Endothelial cell of umbilical vein (primary cell): ENCODE results near the gene NELFB. TPM values are rescaled to one million over a fixed set of nuclear protein-coding genes. Genes with fewer than 3 reads are reported as not detected.

Experiments used
- BruUV-seq: library from RNA; stranded (reverse); fragments of 400-500 nt; replicated peaks from 2 replicates; lab custom pipeline; 2021; lab: Mats Ljungman, UMichigan
- CTCF ChIA-PET: fragments of 300-600, 350-600 bp; sonication (Branson Sonifier 250); formaldehyde crosslinking; loops from one replicate; lab custom pipeline; 2021; ENCODE audit warnings: antibody characterized with exemption, inconsistent platforms; lab: Charles Lee
- POLR2A ChIA-PET: fragments of 300-600, 350-600 bp; sonication (Branson Sonifier 250); formaldehyde crosslinking; loops from one replicate; lab custom pipeline; 2021; ENCODE audit warnings: antibody characterized with exemption, inconsistent platforms; lab: Charles Lee
- DNase-seq: peaks from one replicate; pipeline ENCODE4 v3.0.0-alpha.2; 2011; ENCODE audit warnings: low read depth, low spot score
- FAIRE-seq: peaks from 2 replicates; lab custom pipeline; 2011; peaks lifted over from hg19 to GRCh38; lab: Jason Lieb, UNC
- H2AFZ ChIP-seq: 2 replicates; pipeline ENCODE4 v1.6.0; 2012; ENCODE audit warnings: low read depth, low read length, control low read depth, inconsistent platforms
- H3K27ac ChIP-seq: 2 replicates; pipeline ENCODE4 v1.5.1; 2011; ENCODE audit warnings: low read depth, mild to moderate bottlenecking, control low read depth, low read length, moderate library complexity; ENCODE audit not compliant: insufficient read depth
- H3K27me3 ChIP-seq, 2 experiments: 2 replicates each; pipeline versions ENCODE4 v1.6.0 to v1.6.1; 2011; ENCODE audit warnings: low read length in 2 of 2, mixed read lengths in 1 of 2; ENCODE audit not compliant: control insufficient read depth in 2 of 2, insufficient read depth in 2 of 2
- H3K36me3 ChIP-seq, 2 experiments: 2 replicates in 1 of 2; 3 replicates in 1 of 2; pipeline ENCODE4 v1.5.1; 2011; ENCODE audit warnings: low read length in 2 of 2, mild to moderate bottlenecking in 1 of 2, moderate library complexity in 1 of 2; ENCODE audit not compliant: control insufficient read depth in 2 of 2, insufficient read depth in 2 of 2; ENCODE audit errors: extremely low read depth in 1 of 2
- H3K4me1 ChIP-seq: 3 replicates; pipeline ENCODE4 v1.5.1; 2011; ENCODE audit warnings: mild to moderate bottlenecking, low read length; ENCODE audit not compliant: control insufficient read depth, insufficient read depth; ENCODE audit errors: extremely low read depth
- H3K4me2 ChIP-seq: 2 replicates; pipeline ENCODE4 v1.6.1; 2011; ENCODE audit warnings: low read length, control low read depth, mixed read lengths; ENCODE audit not compliant: insufficient read depth
- H3K4me3 ChIP-seq, 3 experiments: fragments of 200-600 bp in 1 of 3; sonication (generic), shearing (Covaris generic) in 1 of 3; replicated peaks in 1 of 3; 2 replicates each; pipeline ENCODE4 v1.5.1; 2011 to 2016; ENCODE audit warnings: control low read depth in 3 of 3, low read length in 3 of 3, mild to moderate bottlenecking in 2 of 3, inconsistent platforms in 1 of 3, low read depth in 1 of 3, moderate library complexity in 1 of 3; ENCODE audit not compliant: insufficient read depth in 1 of 3
- H3K79me2 ChIP-seq: 2 replicates; pipeline ENCODE4 v1.6.0; 2012; ENCODE audit warnings: low read length, inconsistent platforms; ENCODE audit not compliant: control insufficient read depth, insufficient read depth
- H3K9ac ChIP-seq: replicated peaks from 2 replicates; pipeline ENCODE3; 2011; ENCODE audit warnings: low read length, control low read depth; ENCODE audit not compliant: insufficient read depth; ENCODE audit errors: extremely low read depth
- H3K9me1 ChIP-seq: replicated peaks from 3 replicates; pipeline ENCODE4 v1.6.0; 2011; ENCODE audit warnings: mild to moderate bottlenecking, low read length; ENCODE audit not compliant: control insufficient read depth, insufficient read depth; ENCODE audit errors: extremely low read depth
- H3K9me3 ChIP-seq: replicated peaks from 2 replicates; pipeline ENCODE4 v1.5.1; 2012; ENCODE audit warnings: low read length, inconsistent platforms; ENCODE audit not compliant: control insufficient read depth, insufficient read depth
- H4K20me1 ChIP-seq: replicated peaks from 2 replicates; pipeline ENCODE3; 2011; ENCODE audit warnings: mild to moderate bottlenecking, low read length; ENCODE audit not compliant: control insufficient read depth, insufficient read depth; ENCODE audit errors: extremely low read depth
- CTCF ChIP-seq, 2 donors: IDR thresholded peaks; 1 replicate in 1 of 2; 2 replicates in 1 of 2; pipeline ENCODE4 v1.5.1; 2011; ENCODE audit warnings: low read length in 2 of 2, mild to moderate bottlenecking in 2 of 2, moderate library complexity in 2 of 2, control low read depth in 1 of 2, inconsistent platforms in 1 of 2, low read depth in 1 of 2; ENCODE audit not compliant: insufficient read depth in 1 of 2; ENCODE audit errors: extremely low read depth in 1 of 2
- EZH2 ChIP-seq: IDR thresholded peaks from 2 replicates; pipeline ENCODE4 v1.6.1; 2012; ENCODE audit warnings: borderline replicate concordance, low read depth, mild to moderate bottlenecking, moderate library complexity, low read length, inconsistent platforms; ENCODE audit not compliant: severe bottlenecking
- FOS ChIP-seq: IDR thresholded peaks from 2 replicates; pipeline ENCODE4 v1.6.1; 2011; ENCODE audit warnings: mild to moderate bottlenecking, low read length, moderate library complexity, borderline replicate concordance; ENCODE audit not compliant: insufficient read depth
- JUN ChIP-seq: IDR thresholded peaks from 2 replicates; pipeline ENCODE4 v1.6.1; 2011; ENCODE audit warnings: borderline replicate concordance, low read depth; ENCODE audit not compliant: insufficient read length, insufficient read depth
- MAX ChIP-seq: IDR thresholded peaks from 2 replicates; pipeline ENCODE4 v1.6.1; 2011; ENCODE audit not compliant: insufficient read depth, insufficient read length
- POLR2A ChIP-seq: IDR thresholded peaks from 2 replicates; pipeline ENCODE4 v1.6.1; 2012; ENCODE audit warnings: low read depth, mild to moderate bottlenecking, control low read depth, low read length
- POLR2AphosphoS5 ChIP-seq: IDR thresholded peaks from 2 replicates; pipeline ENCODE4 v1.6.1; 2012; ENCODE audit warnings: low read depth, mild to moderate bottlenecking, control low read depth, low read length, moderate library complexity; ENCODE audit not compliant: insufficient read depth
- dilution Hi-C: fragments of 300-500 bp; cut with MboI; formaldehyde crosslinking; loops from one replicate; pipeline ENCODE4 v1.15.0; 2019; ENCODE audit warnings: low sequenced_read_pairs; ENCODE audit not compliant: extremely low pct_ligation_motif_present
- intact Hi-C: fragments of 100-400 bp; cut with micrococcal nuclease; formaldehyde crosslinking; loops from one replicate; pipeline ENCODE4 v1.10.0; 2022
- polyA plus RNA-seq, 4 experiments: library from polyadenylated mRNA; depleted of rRNA in 3 of 4; stranded (reverse) in 3 of 4; unstranded in 1 of 4; fragments of >200 nt; gene quantifications; 2 replicates each; pipeline versions ENCODE4 v1.2.1 to v1.2.3, GENCODE V29; 2011 to 2012; ENCODE audit warnings: missing spikeins in 1 of 4
- total RNA-seq: library from RNA; stranded (reverse); gene quantifications from 2 replicates; pipeline ENCODE4 v1.2.3, GENCODE V29; 2021

Gene NELFB
- total and polyA plus RNA-seq, 2 donors (not counting 3 experiments of a cell fraction or from before 2014, with no cell fraction given), result 62.3 to 76.1 TPM

- BruUV-seq, result TSS peak; percentile 3
- CTCF ChIA-PET, result interaction anchor here (0.9 to 1.3 kb wide), 3 partner anchors 18 to 43 kb away, joined by 4 read pairs; partner anchors contain the start of gene NRARP
Measured at GRCh38 chr9:137279741-137280473, 24.8 kb downstream of the NELFB start.

More at GRCh38 chr9:137279741-137280473, 24.8 kb downstream of the NELFB start:
- dilution Hi-C loops (no loop called here), intact Hi-C loops (no loop called here)
- Histone ChIP-seq H3K4me3 (no peak overlapping the region), H3K27ac (no peak overlapping the region), H3K36me3 (peaks cover 10% of the 10 kb centered on the region in 2 experiments), H3K9me1 (no peaks in the 10 kb centered on the region), H2AFZ (no peak overlapping the region), H3K9ac (no peak overlapping the region), H3K4me1 (peaks cover 28% of the 10 kb centered on the region), H3K9me3 (no peaks in the 10 kb centered on the region), H3K27me3 (no peaks in the 10 kb centered on the region), H3K79me2 (peaks cover 42% of the 10 kb centered on the region), H4K20me1 (no peaks in the 10 kb centered on the region), H3K4me2 (no peak overlapping the region)
- no peak for TF ChIP-seq MAX
- TF ChIP-seq EZH2, result no peak
- no peak for TF ChIP-seq CTCF (IDR thresholded peaks at IDR 0.05; ENCODE audit: extremely low read depth in 1 of 2, insufficient read depth in 1 of 2, low read depth in 1 of 2, low read length in 2 of 2)
- no peak for TF ChIP-seq POLR2A
- no peak for TF ChIP-seq POLR2AphosphoS5
- TF ChIP-seq FOS, result no peak
- no peak for TF ChIP-seq JUN
- no peak for FAIRE-seq
- POLR2A ChIA-PET, result no interaction called here
- no peak for DNase-seq
